Raji (cell line): ENCODE data around the gene PTPN7.

Experiments used
- POLR2A ChIP-seq: IDR thresholded peaks from 2 replicates; pipeline ENCODE4 v1.6.1; 2011; ENCODE audit warnings: low read depth, low read length, control low read depth; ENCODE audit not compliant: insufficient read depth

Gene PTPN7

DNA sequence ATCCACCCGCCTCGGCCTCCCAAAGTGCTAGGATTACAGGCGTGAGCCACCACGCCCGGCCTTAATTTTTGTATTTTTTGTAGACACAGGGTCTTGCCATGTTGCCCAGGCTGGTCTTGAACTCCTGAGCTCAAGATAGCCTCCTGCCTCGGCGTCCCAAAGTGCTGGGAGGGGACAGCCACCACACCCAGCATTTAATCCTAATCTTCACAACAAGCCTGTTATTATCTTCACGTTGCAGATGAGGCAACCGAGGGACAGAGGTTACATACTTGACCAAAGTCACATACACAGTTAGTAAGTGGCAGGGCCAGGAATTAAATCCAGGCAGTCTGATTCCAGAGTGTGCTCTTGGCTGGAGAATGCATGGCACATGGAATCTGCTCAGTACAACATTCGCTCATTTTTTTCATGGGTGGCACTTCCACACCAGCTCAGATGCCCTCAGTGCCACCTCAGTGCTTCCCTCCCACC lies 42.5 kb downstream of the PTPN7 start:
- TF ChIP-seq POLR2A, result no peak

DNA sequence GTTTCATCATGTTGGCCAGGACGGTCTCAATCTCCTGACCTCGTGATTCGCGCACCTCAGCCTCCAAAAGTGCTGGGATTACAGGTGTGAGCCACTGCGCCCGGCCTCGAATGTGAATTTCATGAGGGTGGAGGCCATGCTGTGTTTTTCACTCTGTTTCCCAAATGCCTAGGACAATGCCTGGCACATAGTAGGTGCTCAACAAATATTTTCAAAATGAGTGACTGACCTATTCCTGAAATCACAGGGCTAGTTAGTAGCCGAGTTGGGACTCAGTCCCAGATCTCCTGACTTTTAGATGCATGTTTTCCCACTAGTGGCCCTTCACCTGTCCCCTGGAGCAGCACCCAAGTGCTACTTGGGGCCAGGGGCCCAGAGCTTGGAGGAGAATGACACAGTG lies 44.1 kb downstream of the PTPN7 start:
- TF ChIP-seq POLR2A, result no peak

DNA sequence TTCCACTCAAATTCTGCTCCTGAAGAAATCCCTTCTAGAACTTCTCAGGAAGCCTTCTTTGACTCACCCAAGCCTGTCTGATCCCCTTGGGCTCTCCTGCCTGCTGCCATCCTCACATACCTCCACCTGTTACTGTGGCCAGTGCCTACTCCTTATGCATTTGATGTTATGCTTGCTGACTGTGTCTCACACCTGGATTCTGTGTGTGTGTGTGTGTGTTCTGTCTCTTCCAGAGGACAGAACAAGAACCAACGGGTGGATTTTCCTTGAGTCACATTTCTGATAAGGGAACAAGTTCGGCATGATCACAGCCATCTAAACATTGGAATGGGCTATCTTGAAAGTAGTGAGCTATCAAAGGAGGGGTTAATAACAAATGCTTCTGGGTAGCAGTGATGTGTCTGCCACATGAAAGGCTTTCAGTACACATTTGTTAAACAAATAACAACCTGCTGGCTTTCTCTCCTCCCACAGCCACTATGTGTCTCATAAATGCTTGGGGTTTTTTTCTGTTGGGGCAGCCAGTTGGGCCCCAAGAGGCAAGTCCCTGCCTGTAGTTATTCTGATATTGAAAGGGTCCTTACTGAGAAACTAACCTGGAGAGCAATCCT lies 46.6 kb downstream of the PTPN7 start:
- no peak for TF ChIP-seq POLR2A

DNA sequence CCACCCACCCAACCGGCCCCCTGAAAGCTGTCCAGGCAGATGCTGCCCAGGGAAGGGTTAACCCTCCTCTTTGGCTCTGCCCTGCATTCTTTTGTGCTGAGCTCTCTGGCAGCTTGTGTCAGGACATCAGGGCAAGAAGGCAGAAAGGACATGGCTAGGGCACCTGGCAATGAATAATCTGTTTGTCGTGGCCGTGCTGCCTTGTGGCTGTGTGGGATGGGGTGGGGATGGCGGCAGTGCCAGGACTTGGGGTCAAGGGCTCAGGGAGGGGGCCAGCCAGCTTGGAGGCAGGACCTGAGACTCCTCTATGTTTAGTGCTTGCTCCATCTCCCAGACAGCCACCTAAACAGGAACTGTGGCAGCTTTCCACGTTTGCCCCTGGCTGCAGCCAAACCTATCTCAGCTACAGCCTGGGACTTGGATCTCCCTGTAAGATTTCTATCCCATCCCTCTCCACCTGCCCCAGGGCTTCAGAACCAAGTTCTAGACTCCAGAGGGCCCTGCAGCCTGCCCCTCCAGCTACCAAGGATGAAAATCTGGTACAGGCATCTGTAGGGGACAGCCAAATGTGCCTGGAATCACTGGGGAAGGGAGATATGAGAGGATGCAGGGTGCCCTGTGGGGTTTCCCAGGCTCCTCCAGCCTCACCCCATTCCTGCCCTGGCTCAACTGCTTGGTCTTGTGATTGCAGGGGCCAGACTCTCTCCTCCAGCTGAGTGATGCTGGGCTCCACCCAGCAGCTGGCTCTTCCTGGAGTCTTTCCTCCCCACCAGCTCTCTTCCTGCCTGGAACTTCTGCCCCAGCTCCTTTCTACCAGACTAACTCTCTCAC lies 47.3 kb downstream of the PTPN7 start:
- no peak for TF ChIP-seq POLR2A

DNA sequence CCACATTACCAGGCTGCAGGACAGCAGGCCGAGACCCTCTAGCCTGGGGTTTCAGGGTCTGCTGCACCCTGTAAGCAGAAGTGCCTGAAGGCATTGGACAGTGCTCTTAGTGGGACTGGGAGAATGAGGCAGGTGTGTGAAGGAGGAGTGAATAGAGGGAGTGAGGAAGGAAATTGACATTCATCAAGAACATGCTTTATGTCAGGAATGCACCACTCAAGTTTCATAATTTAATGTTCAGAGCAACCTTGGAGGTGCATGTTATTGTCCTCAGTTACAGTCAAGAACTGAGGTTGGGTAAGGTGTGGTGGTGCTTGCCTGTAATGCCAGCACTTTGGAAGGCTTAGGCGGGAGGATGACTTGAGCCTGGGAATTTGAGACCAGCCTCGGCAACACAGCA lies 49.4 kb downstream of the PTPN7 start:
- TF ChIP-seq POLR2A, result no peak

DNA sequence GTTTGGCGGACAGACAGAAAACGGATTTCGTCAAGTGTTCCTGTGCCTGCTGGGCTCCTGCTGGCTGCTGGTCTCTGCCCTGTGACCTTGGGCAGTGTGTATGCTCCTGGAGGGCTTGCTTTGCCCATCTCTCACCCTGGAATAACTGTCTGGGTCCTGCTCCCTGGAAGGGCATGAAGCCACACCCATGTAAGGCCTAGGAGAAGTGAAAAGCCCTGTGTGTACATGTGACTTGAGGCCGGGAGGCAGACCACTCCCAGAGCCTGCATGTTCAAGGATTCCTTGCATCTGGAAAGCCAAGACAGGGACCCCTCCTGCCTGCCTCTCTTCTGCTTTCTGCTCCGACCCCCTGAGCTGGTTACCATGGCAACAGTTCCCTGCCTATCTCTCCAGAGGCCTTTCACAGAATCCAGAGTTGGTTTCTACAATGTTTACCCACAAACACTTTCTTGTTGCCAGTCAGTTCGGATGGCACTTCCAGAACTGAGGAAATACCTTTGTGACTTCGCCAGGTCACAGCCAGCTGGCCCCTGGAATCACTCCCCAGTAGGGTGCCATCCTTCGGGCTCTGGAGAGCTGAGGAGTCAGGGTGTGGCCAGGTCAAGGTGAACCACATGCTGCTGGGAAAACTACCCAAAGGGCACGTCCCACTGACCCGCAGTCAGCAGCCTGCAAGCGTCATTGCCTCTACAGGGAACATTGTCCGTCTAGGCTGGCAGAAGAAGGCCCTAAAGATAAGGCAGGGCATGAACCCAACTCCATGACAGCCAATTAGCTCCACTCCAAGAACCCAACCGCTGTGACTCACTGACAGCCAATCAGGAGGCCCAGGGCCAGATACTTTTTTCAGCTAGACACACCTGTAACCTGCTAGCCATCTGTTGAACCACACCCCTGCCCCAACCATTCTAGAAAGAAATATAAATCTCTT lies 52.3 kb downstream of the PTPN7 start:
- TF ChIP-seq POLR2A, result no peak

DNA sequence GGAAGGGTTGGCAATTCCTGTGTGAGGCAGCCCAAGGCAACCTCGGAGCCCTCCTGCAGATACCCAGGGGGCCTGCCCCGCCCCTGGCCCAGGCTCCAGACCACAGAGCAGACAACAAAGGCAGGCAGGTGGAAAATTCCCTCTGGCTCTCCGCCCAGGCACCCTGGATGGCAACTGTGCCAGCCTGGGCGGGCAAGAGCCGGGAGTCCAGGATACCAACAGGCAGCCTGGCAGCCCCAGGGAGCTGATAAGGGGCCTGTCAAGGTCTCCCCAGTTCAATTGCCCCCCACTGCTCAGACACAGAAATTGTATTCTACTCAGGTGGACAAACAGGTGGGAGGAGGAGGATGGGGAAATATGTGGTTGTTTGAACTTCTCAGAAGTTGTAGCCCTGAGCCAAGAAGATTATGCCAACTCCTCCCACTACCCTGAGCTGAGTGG lies 53.1 kb downstream of the PTPN7 start:
- no peak for TF ChIP-seq POLR2A

DNA sequence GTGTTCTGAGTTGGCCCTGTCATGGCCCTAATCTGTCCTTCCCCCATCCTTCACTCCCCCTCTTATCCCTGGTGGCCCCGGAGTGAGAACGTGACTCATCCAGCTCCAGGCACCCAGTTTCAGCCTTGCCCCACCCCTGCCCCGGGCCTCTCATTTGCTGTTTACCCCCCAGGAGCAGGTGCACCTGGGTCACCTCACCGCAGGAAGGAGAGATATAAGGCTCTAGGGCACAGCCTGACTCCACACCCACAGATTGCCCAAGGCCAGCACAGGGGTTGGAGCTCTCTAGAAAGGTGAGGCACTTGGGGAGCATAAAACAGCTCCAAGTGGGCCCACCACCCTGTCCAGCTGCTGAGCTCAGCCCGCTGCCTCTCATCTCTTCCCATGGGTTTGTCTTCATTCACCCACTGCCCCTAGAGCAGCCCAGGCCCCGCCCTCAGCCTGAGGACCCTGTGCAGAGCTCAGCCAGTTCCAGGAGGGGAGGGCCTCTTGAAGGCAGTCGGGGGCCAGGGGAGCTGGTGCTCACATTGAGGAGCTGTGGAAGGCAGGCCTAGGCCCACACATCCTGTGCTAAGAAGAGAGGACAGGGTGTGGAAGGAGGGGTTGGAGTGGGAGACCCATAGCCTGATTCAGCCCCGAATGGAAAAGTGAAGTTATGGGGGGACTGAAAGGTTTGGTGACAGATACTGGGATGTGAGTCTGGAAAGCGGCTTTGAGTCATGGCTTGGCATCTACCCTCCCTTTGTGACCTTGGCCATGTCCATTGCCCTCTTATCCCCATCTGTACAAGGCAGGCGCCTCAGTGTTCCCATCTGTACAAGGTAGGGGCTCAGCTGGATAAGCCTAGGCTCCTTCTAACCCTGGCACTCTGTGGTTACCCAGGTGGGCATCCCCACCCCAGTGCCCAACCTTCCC lies 53.8 kb downstream of the PTPN7 start:
- no peak for TF ChIP-seq POLR2A

DNA sequence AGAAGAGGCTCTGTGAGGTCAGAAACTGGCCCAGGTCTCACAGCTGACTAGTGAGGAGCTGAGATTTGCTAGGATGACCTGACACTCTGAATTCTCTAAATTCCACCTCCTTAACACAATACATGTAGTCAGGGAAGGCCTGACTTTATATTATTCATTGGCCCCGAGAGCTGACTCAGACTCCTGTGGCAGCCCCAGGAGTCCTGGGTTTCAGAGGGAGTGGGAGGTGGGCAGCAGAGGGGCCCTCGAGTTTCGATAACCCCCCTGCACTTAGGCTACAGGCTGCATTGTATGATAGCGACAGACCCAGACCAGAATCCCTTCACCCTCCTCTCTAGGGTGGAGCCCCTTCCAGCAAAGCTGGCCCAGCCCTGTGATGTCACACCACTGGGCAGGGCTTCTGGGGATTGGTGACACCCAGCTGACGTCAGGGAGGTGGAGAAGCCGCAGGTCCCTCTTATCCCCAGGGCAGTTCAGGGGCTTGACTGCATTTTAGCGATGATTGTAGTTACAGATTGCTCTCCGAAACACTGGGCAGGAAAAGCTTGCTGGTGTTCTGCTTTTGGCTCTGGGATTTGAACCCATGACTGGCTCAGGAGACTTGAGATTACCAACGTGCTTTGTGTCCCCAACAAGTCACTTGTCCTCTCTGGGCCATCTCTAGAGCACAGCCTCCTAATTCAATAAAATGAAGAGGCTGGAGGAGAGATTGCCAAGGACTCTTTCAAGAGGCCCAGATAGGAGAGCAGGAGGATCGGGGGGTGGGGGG lies 54.6 kb downstream of the PTPN7 start:
- TF ChIP-seq POLR2A, result no peak

DNA sequence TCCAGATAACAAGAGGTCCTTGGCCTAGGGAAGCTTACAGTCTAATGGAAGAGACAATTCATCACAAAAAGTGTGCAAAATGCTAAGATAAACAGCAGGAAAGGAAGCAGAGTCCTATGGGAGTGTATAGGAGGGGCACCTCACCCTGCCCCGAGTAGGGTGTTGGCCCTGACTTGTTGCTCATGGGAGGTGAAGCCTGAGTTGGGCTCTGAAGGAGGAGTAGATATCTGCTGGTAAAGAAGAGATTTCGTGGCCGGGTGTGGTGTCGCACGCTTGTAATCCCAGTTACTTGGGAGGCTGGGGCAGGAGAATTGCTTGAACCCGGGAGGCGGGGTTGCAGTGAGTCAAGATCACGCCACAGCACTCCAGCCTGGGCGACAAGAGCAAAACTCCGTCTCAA lies 56.3 kb downstream of the PTPN7 start:
- no peak for TF ChIP-seq POLR2A

DNA sequence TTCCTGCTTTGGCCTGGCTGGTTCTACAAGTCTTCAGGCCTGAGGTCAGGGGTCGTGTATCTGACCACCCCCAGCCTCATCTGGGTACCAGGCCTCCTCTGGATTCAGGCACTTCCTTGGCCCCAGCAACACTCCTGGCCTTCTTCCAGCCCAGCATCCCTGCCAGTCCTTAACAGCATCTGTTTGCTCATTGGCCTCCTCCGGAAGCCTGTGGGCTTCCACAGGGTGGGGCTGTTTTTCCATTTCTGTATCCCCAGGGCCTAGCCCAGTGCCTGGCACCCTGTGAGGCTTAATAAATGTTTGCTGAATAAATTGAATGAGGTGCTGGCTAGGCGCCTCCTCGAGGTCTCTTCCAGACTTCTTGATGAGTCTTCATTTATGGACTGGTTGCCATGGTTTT lies 59.2 kb downstream of the PTPN7 start:
- TF ChIP-seq POLR2A, result no peak
